Measurements from ENCODE around the gene JMJD6. TPM values are rescaled to one million over a fixed set of nuclear protein-coding genes. Genes with fewer than 3 reads are reported as not detected.

The JMJD6 gene
- total and polyA plus RNA-seq, 2 experiments from 2014 or later: 11.4 to 12.8 TPM

- H3K36me3 Mint-ChIP-seq (ENCODE audit: low read depth): peaks cover 65% of the 10 kb centered on the region
- DNase-seq (ENCODE audit: low spot score): no peak
- Histone ChIP-seq H3K4me3 (peak overlapping the region; percentile 97), H3K27me3 (ENCODE audit: insufficient read depth) (no peaks in the 10 kb centered on the region), H3K4me2 (peak overlapping the region; percentile 99), H3K9me2 (ENCODE audit: insufficient read depth) (no peaks in the 10 kb centered on the region), H3K36me3 (ENCODE audit: insufficient read depth) (peaks cover 37% of the 10 kb centered on the region), H3K79me2 (replicated peaks; ENCODE audit: insufficient read depth) (peaks cover 62% of the 10 kb centered on the region), H3F3A (replicated peaks; ENCODE audit: low read depth) (peaks cover 48% of the 10 kb centered on the region), H4K20me1 (replicated peaks; ENCODE audit: insufficient read depth) (peaks cover 38% of the 10 kb centered on the region), H3K4me1 (ENCODE audit: insufficient read depth) (peaks cover 12% of the 10 kb centered on the region; the same call in 1 of the 2 replicates), H2AFZ (no peak overlapping the region), H3K27ac (ENCODE audit: low read depth) (peak overlapping the region; percentile 10)
- peaks cover 25% of the 10 kb centered on the region for H3K27me3 Mint-ChIP-seq (ENCODE audit: insufficient read depth, low read depth, poor library complexity)
- ATAC-seq: no peak
- TF ChIP-seq POLR2AphosphoS5 (IDR thresholded peaks at IDR 0.05; ENCODE audit: low read depth): no peak
- TF ChIP-seq ZNF114 (CRISPR knock-in tag; IDR thresholded peaks at IDR 0.05): no peak
- TF ChIP-seq STAT1 (IDR thresholded peaks at IDR 0.05; ENCODE audit: unreplicated experiment): no peak
- TF ChIP-seq, protein P1, sequence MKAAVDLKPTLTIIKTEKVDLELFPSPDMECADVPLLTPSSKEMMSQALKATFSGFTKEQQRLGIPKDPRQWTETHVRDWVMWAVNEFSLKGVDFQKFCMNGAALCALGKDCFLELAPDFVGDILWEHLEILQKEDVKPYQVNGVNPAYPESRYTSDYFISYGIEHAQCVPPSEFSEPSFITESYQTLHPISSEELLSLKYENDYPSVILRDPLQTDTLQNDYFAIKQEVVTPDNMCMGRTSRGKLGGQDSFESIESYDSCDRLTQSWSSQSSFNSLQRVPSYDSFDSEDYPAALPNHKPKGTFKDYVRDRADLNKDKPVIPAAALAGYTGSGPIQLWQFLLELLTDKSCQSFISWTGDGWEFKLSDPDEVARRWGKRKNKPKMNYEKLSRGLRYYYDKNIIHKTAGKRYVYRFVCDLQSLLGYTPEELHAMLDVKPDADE (IDR thresholded peaks at IDR 0.05): no peak
- TF ChIP-seq, protein P2, sequence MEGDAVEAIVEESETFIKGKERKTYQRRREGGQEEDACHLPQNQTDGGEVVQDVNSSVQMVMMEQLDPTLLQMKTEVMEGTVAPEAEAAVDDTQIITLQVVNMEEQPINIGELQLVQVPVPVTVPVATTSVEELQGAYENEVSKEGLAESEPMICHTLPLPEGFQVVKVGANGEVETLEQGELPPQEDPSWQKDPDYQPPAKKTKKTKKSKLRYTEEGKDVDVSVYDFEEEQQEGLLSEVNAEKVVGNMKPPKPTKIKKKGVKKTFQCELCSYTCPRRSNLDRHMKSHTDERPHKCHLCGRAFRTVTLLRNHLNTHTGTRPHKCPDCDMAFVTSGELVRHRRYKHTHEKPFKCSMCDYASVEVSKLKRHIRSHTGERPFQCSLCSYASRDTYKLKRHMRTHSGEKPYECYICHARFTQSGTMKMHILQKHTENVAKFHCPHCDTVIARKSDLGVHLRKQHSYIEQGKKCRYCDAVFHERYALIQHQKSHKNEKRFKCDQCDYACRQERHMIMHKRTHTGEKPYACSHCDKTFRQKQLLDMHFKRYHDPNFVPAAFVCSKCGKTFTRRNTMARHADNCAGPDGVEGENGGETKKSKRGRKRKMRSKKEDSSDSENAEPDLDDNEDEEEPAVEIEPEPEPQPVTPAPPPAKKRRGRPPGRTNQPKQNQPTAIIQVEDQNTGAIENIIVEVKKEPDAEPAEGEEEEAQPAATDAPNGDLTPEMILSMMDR (conservative IDR thresholded peaks at IDR 0.05; ENCODE audit: low read depth in 2 of 2): no peak
- TF ChIP-seq EZH2phosphoT487 (IDR thresholded peaks at IDR 0.05; ENCODE audit: unreplicated experiment): no peak
- TF ChIP-seq ZNF462 (CRISPR knock-in tag; IDR thresholded peaks at IDR 0.05): no peak
- TF ChIP-seq CREB1 (CRISPR knock-in tag; IDR thresholded peaks at IDR 0.05; ENCODE audit: low read depth): no peak
- TF ChIP-seq JUNB (IDR thresholded peaks at IDR 0.05; ENCODE audit: unreplicated experiment): no peak
- no peak for TF ChIP-seq EZH2 (IDR thresholded peaks at IDR 0.05; ENCODE audit: low read depth, unreplicated experiment)
- TF ChIP-seq ZNF331 (CRISPR knock-in tag; IDR thresholded peaks at IDR 0.05; ENCODE audit: low read depth): no peak
- no peak for TF ChIP-seq NANOG (IDR thresholded peaks at IDR 0.05; ENCODE audit: borderline replicate concordance)
- no peak for TF ChIP-seq REST (IDR thresholded peaks at IDR 0.05; ENCODE audit: unreplicated experiment)
- H3K4me1 Mint-ChIP-seq: peaks cover 26% of the 10 kb centered on the region
- peaks cover 9% of the 10 kb centered on the region; the same call in 2 of the 3 replicates for H3K9me3 Mint-ChIP-seq
- H3K27ac Mint-ChIP-seq: peak overlapping the region; percentile 99
- peak overlapping the region; percentile 99 for H3K4me3 Mint-ChIP-seq
Observed at GRCh38 chr17:76735006-76735405, 8.6 kb upstream of the JMJD6 start.

Data from GM23338 (cell line).